Endodermal cell (in vitro differentiated cells): Measurements from ENCODE around the gene ZIK1. TPM values are rescaled to one million over a fixed set of nuclear protein-coding genes. Genes with fewer than 3 reads are reported as not detected.

ENCODE experiments used
- DNase-seq: peaks from one replicate; pipeline ENCODE4 v3.0.0-alpha.2; 2017
- H3K27ac ChIP-seq: 2 replicates; pipeline ENCODE4 v1.5.1; 2013; ENCODE audit warnings: mild to moderate bottlenecking, low read depth, low read length, moderate library complexity
- H3K27me3 ChIP-seq: 2 replicates; pipeline ENCODE4 v1.6.1; 2013; ENCODE audit warnings: mild to moderate bottlenecking, low read length, moderate library complexity; ENCODE audit not compliant: insufficient read depth, control insufficient read depth, poor library complexity, severe bottlenecking
- H3K36me3 ChIP-seq: 2 replicates; pipeline ENCODE4 v1.7.0; 2013; ENCODE audit warnings: mild to moderate bottlenecking, low read length, moderate library complexity; ENCODE audit not compliant: control insufficient read depth, insufficient read depth
- H3K4me1 ChIP-seq: one replicate; pipeline ENCODE4 v1.7.0; 2013; ENCODE audit warnings: low read length; ENCODE audit not compliant: control insufficient read depth, insufficient read depth
- H3K4me3 ChIP-seq: 2 replicates; pipeline ENCODE4 v1.5.1; 2013; ENCODE audit warnings: mild to moderate bottlenecking, low read length, moderate library complexity
- H3K9ac ChIP-seq: 2 replicates; pipeline ENCODE4 v1.6.1; 2013; ENCODE audit warnings: mild to moderate bottlenecking, low read length, moderate library complexity; ENCODE audit not compliant: poor library complexity, severe bottlenecking; ENCODE audit errors: extremely low read depth
- H3K9me3 ChIP-seq: 2 replicates; pipeline ENCODE4 v1.6.1; 2013; ENCODE audit warnings: mild to moderate bottlenecking, low read length, moderate library complexity; ENCODE audit not compliant: control insufficient read depth
- H3K27ac Mint-ChIP-seq: 2 replicates; pipeline ENCODE4 v1.8.0; 2020; ENCODE audit warnings: mixed read lengths
- H3K27me3 Mint-ChIP-seq: 2 replicates; pipeline ENCODE4 v1.8.0; 2021; ENCODE audit warnings: mild to moderate bottlenecking, mixed read lengths; ENCODE audit not compliant: insufficient read depth
- H3K36me3 Mint-ChIP-seq: 2 replicates; pipeline ENCODE4 v1.8.0; 2020; ENCODE audit warnings: low read depth, mixed read lengths
- H3K4me1 Mint-ChIP-seq: 2 replicates; pipeline ENCODE4 v1.8.0; 2020; ENCODE audit warnings: mixed read lengths
- H3K4me3 Mint-ChIP-seq: 2 replicates; pipeline ENCODE4 v1.8.0; 2020; ENCODE audit warnings: mild to moderate bottlenecking, moderate library complexity, mixed read lengths
- H3K9me3 Mint-ChIP-seq: 2 replicates; pipeline ENCODE4 v1.8.0; 2020; ENCODE audit warnings: mild to moderate bottlenecking, mixed read lengths
- CTCF ChIP-seq: fragments of 200-600 bp; sonication (generic); conservative IDR thresholded peaks from 2 replicates; pipeline ENCODE4 v1.5.0; 2021; ENCODE audit warnings: antibody characterized with exemption, mild to moderate bottlenecking
- WGBS, 2 experiments: methylation state at CpG; one replicate each; pipeline versions ENCODE4 v1.1.5 to v1.1.7; 2013; ENCODE audit warnings: missing lambda C conversion rate in 2 of 2, mixed read lengths in 1 of 2; ENCODE audit not compliant: insufficient coverage in 1 of 2, insufficient read length in 1 of 2; 5-methylcytosine and 5-hydroxymethylcytosine counted together
- total RNA-seq, 2 donors: library from RNA; stranded (reverse); fragmentation: NEBNext Ultra II Directional in 1 of 2; extraction: Animal tissue kit (Norgen Biotek cat#: 25700) in 1 of 2; gene quantifications; 2 replicates in 1 of 2; 3 replicates in 1 of 2; pipeline ENCODE4 v1.2.1, GENCODE V29; 2021

Gene ZIK1
- total RNA-seq, 2 donors from 2014 or later, result 15.8 to 25.7 TPM

- Mint-ChIP-seq H3K4me1 (no peaks in the 10 kb centered on the region), H3K36me3 (peaks cover 75% of the 10 kb centered on the region), H3K4me3 (no peak overlapping the region), H3K9me3 (peaks cover 100% of the 10 kb centered on the region), H3K27me3 (peaks cover 2% of the 10 kb centered on the region), H3K27ac (no peak overlapping the region)
- no peak overlapping the region for H3K27ac ChIP-seq
- no peaks in the 10 kb centered on the region for H3K4me1 ChIP-seq
- H3K9ac ChIP-seq, result no peak overlapping the region
- H3K27me3 ChIP-seq, result no peaks in the 10 kb centered on the region
- no peak for TF ChIP-seq CTCF
- DNase-seq, result no peak
- H3K9me3 ChIP-seq, result peaks cover 100% of the 10 kb centered on the region
- 92% methylated on average over 3 of the region's 3 CpGs; no CpG with 5 or more reads in 1 of the 2 experiments for WGBS, 2 experiments
- peak overlapping the region; percentile 66 for H3K4me3 ChIP-seq
- peaks cover 67% of the 10 kb centered on the region for H3K36me3 ChIP-seq
These were observed 11.5 kb upstream of the ZIK1 start for GRCh38 chr19:57572415-57572947.

DNA sequence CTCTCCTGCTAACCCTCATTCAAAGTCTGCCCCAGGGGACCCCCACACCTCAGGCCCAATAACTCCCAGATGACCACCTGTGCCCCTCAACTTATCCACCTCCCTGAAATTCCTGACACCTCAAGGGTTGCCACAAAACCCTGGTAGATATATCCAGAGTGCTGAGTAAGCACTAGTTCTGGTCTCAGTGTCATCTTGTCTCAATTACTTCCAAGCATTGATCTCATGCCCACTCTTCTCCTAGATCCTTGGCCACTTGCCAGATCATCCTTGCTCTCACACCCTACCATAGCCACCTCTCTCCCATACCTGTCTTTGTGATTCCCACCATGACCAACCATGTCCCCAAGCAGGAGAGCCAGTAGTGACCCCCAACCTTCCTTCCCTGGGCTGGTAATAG, 7.3 kb upstream of the ZIK1 start:
- no peaks in the 10 kb centered on the region for H3K4me1 Mint-ChIP-seq
- H3K27me3 ChIP-seq, result no peaks in the 10 kb centered on the region
- no peak overlapping the region for H3K9ac ChIP-seq
- no peak overlapping the region for H3K27ac Mint-ChIP-seq
- peaks cover 96% of the 10 kb centered on the region for H3K9me3 Mint-ChIP-seq
- no peak overlapping the region for H3K27ac ChIP-seq
- H3K36me3 ChIP-seq, result peaks cover 61% of the 10 kb centered on the region
- peaks cover 65% of the 10 kb centered on the region for H3K36me3 Mint-ChIP-seq
- peaks cover 72% of the 10 kb centered on the region for H3K9me3 ChIP-seq
- TF ChIP-seq CTCF, result no peak
- H3K4me3 Mint-ChIP-seq, result peak overlapping the region; percentile 71
- H3K4me3 ChIP-seq, result peak overlapping the region; percentile 94
- H3K27me3 Mint-ChIP-seq, result peaks cover 9% of the 10 kb centered on the region
- no peaks in the 10 kb centered on the region for H3K4me1 ChIP-seq
- DNase-seq, result no peak

DNA sequence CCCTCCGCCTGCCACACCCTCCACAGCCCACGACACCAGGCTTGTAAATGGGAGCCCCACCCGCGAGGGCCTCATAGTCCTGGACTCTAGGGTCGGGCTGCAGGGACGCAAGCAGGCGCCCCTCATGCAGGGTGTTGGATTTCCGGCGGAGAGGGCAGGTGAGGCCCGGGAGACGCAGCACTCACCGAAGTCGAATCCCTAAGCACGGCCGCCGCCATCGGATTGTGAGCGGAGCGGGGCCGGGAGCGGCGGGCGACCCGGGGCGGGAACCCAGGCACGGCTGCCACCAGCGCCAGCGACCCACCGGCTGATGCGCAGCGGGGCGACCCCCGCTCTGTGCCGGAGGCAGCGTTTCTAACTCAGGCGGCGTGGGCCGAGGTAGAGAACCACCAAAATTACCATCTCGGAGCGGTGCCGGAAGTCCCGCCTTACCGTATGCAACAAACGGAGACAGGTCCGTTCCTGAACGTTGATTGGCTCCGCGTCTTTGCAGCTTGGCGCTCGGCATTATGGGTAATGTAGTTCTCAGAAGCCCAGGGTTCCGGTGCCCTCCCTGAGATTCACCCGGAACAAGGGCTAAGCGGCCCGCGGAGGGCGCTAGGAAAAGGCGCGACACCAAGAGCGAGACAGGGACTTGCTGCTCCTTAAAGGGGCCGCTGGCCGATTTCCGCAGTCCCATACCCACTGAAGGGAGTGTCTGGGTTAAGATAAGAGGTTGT, 5.3 kb upstream of the ZIK1 start, which contains the start of gene ZNF416:
Gene ZNF416 (minus strand): TSS at position 425 of the 719 bp plus-strand sequence. CDS start 207 bp downstream, at position 218.
- TF ChIP-seq CTCF, result no peak
- Histone ChIP-seq H3K9ac (peak within 1 kb of the TSS; percentile 64), H3K27me3 (no peaks in the 10 kb centered on the region), H3K9me3 (peaks cover 68% of the 10 kb centered on the region), H3K36me3 (peaks cover 41% of the 10 kb centered on the region), H3K4me3 (peak within 1 kb of the TSS; percentile 94), H3K27ac (no peak within 1 kb of the TSS), H3K4me1 (no peaks in the 10 kb centered on the region)
- Mint-ChIP-seq H3K27ac (no peak within 1 kb of the TSS), H3K4me1 (no peaks in the 10 kb centered on the region), H3K9me3 (peaks cover 94% of the 10 kb centered on the region), H3K4me3 (peak within 1 kb of the TSS; percentile 71), H3K27me3 (peaks cover 24% of the 10 kb centered on the region), H3K36me3 (peaks cover 49% of the 10 kb centered on the region)
- WGBS, 2 experiments, result 0 to 1% methylated on average over 25 to 62 of the region's 62 CpGs
- peak; percentile 99 for DNase-seq
